K562 (cell line): ENCODE data around the gene METTL25B. TPM values are rescaled to one million over a fixed set of nuclear protein-coding genes. Genes with fewer than 3 reads are reported as not detected.

Source experiments
- BRCA1 ChIP-seq, 2 experiments: fragments of 450-650 bp in 1 of 2; sonication (generic) in 1 of 2; formaldehyde crosslinking in 1 of 2; IDR thresholded peaks; 2 replicates each; pipeline versions ENCODE4 v1.5.0 to v1.6.1; 2017 to 2020; ENCODE audit warnings: mild to moderate bottlenecking in 1 of 2, missing genetic modification reagents in 1 of 2
- CEBPG ChIP-seq, 3 experiments: fragments of 200-800 bp in 1 of 3; sonication (Bioruptor generic) in 1 of 3; sonication (generic) in 1 of 3; formaldehyde crosslinking in 1 of 3; IDR thresholded peaks in 2 of 3; conservative IDR thresholded peaks in 1 of 3; 2 replicates each; pipeline versions ENCODE4 v1.6.1 to v1.8.0; 2016 to 2022; ENCODE audit warnings: missing compliant biosample characterization in 2 of 3, missing genetic modification characterization in 2 of 3, mild to moderate bottlenecking in 1 of 3, missing genetic modification reagents in 1 of 3
- EP300 ChIP-seq: IDR thresholded peaks from 2 replicates; pipeline ENCODE4 v1.6.1; 2012; ENCODE audit warnings: low read length, improper control_type of control experiment
- EWSR1 ChIP-seq: fragments of 450-650 bp; IDR thresholded peaks from 2 replicates; pipeline ENCODE4 v1.6.1; 2018; ENCODE audit warnings: borderline replicate concordance, mild to moderate bottlenecking, low read depth, moderate library complexity; ENCODE audit not compliant: partially characterized antibody
- FOXJ2 ChIP-seq: fragments of 200-800 bp; sonication (Bioruptor generic); IDR thresholded peaks from 2 replicates; pipeline ENCODE4 v1.6.1; 2016; ENCODE audit warnings: missing genetic modification characterization, missing compliant biosample characterization
- FUS ChIP-seq: fragments of 200-400 bp; formaldehyde crosslinking; optimal IDR thresholded peaks from 2 replicates; pipeline ENCODE3; 2017; ENCODE audit warnings: low read depth, low read length
- GATAD2A ChIP-seq: fragments of 450-650 bp; IDR thresholded peaks from 2 replicates; pipeline ENCODE4 v1.6.1; 2017
- HDGF ChIP-seq: fragments of 450-650 bp; IDR thresholded peaks from 2 replicates; pipeline ENCODE4 v1.6.1; 2016
- NCOA6 ChIP-seq: fragments of 450-650 bp; IDR thresholded peaks from 2 replicates; pipeline ENCODE4 v1.6.1; 2017; ENCODE audit warnings: mild to moderate bottlenecking
- NFE2L1 ChIP-seq: fragments of 450-650 bp; IDR thresholded peaks from 2 replicates; pipeline ENCODE4 v1.6.1; 2016; ENCODE audit warnings: missing genetic modification characterization, low read depth, mild to moderate bottlenecking, missing compliant biosample characterization, moderate library complexity, borderline replicate concordance
- SMAD3 ChIP-seq: fragments of 450-650 bp; formaldehyde crosslinking; conservative IDR thresholded peaks from 2 replicates; pipeline ENCODE4 v1.4.0; 2020; ENCODE audit warnings: mild to moderate bottlenecking
- ZFP1 ChIP-seq: fragments of 450-650 bp; formaldehyde crosslinking; IDR thresholded peaks from 2 replicates; pipeline ENCODE4 v1.4.0; 2020; ENCODE audit warnings: mild to moderate bottlenecking, mixed read lengths
- polyA plus RNA-seq, 8 experiments: library from polyadenylated mRNA; depleted of rRNA in 4 of 8; stranded (reverse) in 5 of 8; unstranded in 3 of 8; fragments of >200 nt; fragmentation: Nextera tagmentation in 2 of 8; fragmentation: Illumina TruSeq in 1 of 8; extraction: Ambion mirVana in 2 of 8; extraction: Trizol in 1 of 8; gene quantifications; 2 replicates each; pipeline versions ENCODE4 v1.2.1 to v1.2.3, GENCODE V29; 2011 to 2014; ENCODE audit warnings: inconsistent platforms in 1 of 8, missing spikeins in 1 of 8
- total RNA-seq, 7 experiments: library from RNA; depleted of rRNA in 6 of 7; stranded (reverse); fragments of >200 nt in 6 of 7; fragmentation: Illumina TruSeq in 2 of 7; extraction: Trizol in 2 of 7; gene quantifications; 2 replicates each; pipeline versions ENCODE4 v1.2.1 to v1.2.3, GENCODE V29; 2011 to 2021; ENCODE audit warnings: low replicate concordance in 1 of 7
- TF ChIP-seq, protein P1 (sequence below): fragments of 250-450 bp; sonication (Bioruptor Pico); IDR thresholded peaks from 2 replicates; pipeline ENCODE4 v1.4.0; 2020; ENCODE audit warnings: borderline replicate concordance
- TF ChIP-seq, protein P2 (sequence below), 3 experiments: fragments of 200-800 bp in 1 of 3; fragments of 250-450 bp in 1 of 3; fragments of 450-650 bp in 1 of 3; sonication (Bioruptor Pico) in 1 of 3; sonication (Bioruptor generic) in 1 of 3; formaldehyde crosslinking in 1 of 3; IDR thresholded peaks; 2 replicates each; pipeline versions ENCODE4 v1.6.1 to v1.8.0; 2016 to 2022; ENCODE audit warnings: mild to moderate bottlenecking in 2 of 3, missing genetic modification characterization in 2 of 3, missing compliant biosample characterization in 1 of 3, moderate library complexity in 1 of 3
- TF ChIP-seq, protein P3 (sequence below): fragments of 200-800 bp; sonication (Bioruptor generic); IDR thresholded peaks from 2 replicates; pipeline ENCODE4 v1.6.1; 2017; ENCODE audit warnings: missing genetic modification characterization, missing compliant biosample characterization
- TF ChIP-seq, protein P4 (sequence below): fragments of 250-450 bp; sonication (Bioruptor Pico); IDR thresholded peaks from 2 replicates; pipeline ENCODE4 v1.5.0; 2021; ENCODE audit warnings: mild to moderate bottlenecking, borderline replicate concordance

Gene METTL25B
- total and polyA plus RNA-seq, 9 of the 15 experiments (the other 6 are each of a cell fraction or from before 2014, with no cell fraction given), result 7.7 to 48.3 (median 33.1) TPM

DNA sequence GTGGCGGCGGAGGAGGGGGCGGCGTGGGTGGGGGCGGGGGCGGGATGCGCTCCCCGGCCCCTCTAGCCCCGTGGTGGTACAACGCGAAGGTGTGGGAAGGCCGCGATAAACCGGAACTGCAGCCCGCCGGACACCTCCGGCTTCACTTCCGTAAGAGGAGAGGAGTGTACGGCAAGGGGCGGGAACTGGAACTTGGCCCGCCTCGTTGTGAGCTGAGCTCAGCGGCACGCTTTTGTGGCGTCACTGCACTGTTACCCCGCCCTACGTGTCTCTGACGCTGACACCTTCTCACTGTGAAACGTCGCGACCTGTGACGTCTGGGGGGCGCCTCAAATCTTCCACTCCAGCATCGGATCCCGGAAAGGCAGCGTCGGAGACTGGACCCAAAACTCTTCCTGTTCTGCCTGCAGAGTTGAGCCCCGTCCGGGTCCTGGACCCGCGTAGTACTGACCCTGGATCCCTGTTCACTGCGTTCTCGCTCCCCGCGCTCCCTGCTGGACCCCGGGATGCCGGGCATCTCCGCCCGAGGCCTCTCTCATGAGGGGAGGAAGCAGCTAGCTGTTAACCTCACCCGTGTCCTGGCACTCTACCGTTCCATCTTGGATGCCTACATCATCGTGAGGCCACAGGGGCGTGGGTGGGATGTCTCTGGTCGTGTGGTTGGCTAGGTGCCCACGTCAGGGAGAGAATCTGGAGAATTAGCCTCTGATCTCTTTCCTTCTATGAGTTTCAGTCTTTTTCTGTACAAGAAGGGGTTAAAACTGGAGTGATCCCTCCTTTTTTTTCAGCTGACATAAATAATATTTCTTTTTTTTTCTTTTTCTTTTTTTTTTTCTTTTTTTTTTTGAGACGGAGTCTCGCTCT is 562 bp downstream of the METTL25B start, which contains the start of gene ISG20L2 (continued):
- TF ChIP-seq FUS, result no peak
- no peak for TF ChIP-seq NFE2L1 (tag)
- TF ChIP-seq EWSR1, result no peak
- no peak for TF ChIP-seq BRCA1 (IDR thresholded peaks at IDR 0.05)
- no peak for TF ChIP-seq BRCA1 (CRISPR knock-in tag; IDR thresholded peaks at IDR 0.05)
- TF ChIP-seq, protein P1, sequence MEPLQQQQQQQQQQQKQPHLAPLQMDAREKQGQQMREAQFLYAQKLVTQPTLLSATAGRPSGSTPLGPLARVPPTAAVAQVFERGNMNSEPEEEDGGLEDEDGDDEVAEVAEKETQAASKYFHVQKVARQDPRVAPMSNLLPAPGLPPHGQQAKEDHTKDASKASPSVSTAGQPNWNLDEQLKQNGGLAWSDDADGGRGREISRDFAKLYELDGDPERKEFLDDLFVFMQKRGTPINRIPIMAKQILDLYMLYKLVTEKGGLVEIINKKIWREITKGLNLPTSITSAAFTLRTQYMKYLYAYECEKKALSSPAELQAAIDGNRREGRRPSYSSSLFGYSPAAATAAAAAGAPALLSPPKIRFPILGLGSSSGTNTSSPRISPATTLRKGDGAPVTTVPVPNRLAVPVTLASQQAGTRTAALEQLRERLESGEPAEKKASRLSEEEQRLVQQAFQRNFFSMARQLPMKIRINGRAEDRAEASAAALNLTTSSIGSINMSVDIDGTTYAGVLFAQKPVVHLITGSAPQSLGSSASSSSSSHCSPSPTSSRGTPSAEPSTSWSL (CRISPR knock-in tag), result no peak
- no peak for TF ChIP-seq FOXJ2
- TF ChIP-seq ZFP1 (CRISPR knock-in tag), result no peak
- TF ChIP-seq EP300, result peak; percentile 38; the same call in 1 of the 2 replicates
- no peak for TF ChIP-seq GATAD2A
- TF ChIP-seq, protein P2, sequence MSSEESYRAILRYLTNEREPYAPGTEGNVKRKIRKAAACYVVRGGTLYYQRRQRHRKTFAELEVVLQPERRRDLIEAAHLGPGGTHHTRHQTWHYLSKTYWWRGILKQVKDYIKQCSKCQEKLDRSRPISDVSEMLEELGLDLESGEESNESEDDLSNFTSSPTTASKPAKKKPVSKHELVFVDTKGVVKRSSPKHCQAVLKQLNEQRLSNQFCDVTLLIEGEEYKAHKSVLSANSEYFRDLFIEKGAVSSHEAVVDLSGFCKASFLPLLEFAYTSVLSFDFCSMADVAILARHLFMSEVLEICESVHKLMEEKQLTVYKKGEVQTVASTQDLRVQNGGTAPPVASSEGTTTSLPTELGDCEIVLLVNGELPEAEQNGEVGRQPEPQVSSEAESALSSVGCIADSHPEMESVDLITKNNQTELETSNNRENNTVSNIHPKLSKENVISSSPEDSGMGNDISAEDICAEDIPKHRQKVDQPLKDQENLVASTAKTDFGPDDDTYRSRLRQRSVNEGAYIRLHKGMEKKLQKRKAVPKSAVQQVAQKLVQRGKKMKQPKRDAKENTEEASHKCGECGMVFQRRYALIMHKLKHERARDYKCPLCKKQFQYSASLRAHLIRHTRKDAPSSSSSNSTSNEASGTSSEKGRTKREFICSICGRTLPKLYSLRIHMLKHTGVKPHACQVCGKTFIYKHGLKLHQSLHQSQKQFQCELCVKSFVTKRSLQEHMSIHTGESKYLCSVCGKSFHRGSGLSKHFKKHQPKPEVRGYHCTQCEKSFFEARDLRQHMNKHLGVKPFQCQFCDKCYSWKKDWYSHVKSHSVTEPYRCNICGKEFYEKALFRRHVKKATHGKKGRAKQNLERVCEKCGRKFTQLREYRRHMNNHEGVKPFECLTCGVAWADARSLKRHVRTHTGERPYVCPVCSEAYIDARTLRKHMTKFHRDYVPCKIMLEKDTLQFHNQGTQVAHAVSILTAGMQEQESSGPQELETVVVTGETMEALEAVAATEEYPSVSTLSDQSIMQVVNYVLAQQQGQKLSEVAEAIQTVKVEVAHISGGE (CRISPR knock-in tag; IDR thresholded peaks at IDR 0.05), result peak; percentile 39 to 98 (median 66); a peak in 4 of 6 replicates
- TF ChIP-seq, protein P3, sequence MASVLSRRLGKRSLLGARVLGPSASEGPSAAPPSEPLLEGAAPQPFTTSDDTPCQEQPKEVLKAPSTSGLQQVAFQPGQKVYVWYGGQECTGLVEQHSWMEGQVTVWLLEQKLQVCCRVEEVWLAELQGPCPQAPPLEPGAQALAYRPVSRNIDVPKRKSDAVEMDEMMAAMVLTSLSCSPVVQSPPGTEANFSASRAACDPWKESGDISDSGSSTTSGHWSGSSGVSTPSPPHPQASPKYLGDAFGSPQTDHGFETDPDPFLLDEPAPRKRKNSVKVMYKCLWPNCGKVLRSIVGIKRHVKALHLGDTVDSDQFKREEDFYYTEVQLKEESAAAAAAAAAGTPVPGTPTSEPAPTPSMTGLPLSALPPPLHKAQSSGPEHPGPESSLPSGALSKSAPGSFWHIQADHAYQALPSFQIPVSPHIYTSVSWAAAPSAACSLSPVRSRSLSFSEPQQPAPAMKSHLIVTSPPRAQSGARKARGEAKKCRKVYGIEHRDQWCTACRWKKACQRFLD (CRISPR knock-in tag), result no peak
- TF ChIP-seq NCOA6, result no peak
- TF ChIP-seq, protein P4, sequence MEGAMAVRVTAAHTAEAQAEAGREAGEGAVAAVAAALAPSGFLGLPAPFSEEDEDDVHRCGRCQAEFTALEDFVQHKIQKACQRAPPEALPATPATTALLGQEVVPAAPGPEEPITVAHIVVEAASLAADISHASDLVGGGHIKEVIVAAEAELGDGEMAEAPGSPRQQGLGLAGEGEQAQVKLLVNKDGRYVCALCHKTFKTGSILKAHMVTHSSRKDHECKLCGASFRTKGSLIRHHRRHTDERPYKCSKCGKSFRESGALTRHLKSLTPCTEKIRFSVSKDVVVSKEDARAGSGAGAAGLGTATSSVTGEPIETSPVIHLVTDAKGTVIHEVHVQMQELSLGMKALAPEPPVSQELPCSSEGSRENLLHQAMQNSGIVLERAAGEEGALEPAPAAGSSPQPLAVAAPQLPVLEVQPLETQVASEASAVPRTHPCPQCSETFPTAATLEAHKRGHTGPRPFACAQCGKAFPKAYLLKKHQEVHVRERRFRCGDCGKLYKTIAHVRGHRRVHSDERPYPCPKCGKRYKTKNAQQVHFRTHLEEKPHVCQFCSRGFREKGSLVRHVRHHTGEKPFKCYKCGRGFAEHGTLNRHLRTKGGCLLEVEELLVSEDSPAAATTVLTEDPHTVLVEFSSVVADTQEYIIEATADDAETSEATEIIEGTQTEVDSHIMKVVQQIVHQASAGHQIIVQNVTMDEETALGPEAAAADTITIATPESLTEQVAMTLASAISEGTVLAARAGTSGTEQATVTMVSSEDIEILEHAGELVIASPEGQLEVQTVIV (CRISPR knock-in tag), result no peak
- no peak for TF ChIP-seq CEBPG (CRISPR knock-in tag; IDR thresholded peaks at IDR 0.05)
- no peak for TF ChIP-seq CEBPG (tag; conservative IDR thresholded peaks at IDR 0.05 in 1 of 2, IDR thresholded peaks at IDR 0.05 in 1 of 2)
- TF ChIP-seq SMAD3 (CRISPR knock-in tag), result no peak
- TF ChIP-seq HDGF, result no peak
